HEK293 (cell line): ENCODE results near the gene DNAJC7.
A peak's percentile ranks its signal among the peaks of the same experiment; 100 is the strongest.

Experiments used
- AEBP2 ChIP-seq: fragments of 450-650 bp; formaldehyde crosslinking; IDR thresholded peaks from 2 replicates; pipeline ENCODE4 v1.5.1; 2016; ENCODE audit warnings: missing biosample characterization, missing genetic modification characterization, borderline replicate concordance
- HIC1 ChIP-seq: fragments of 450-650 bp; formaldehyde crosslinking; IDR thresholded peaks from 2 replicates; pipeline ENCODE4 v1.5.1; 2016; ENCODE audit warnings: missing biosample characterization, missing genetic modification characterization
- KLF8 ChIP-seq: fragments of 450-650 bp; formaldehyde crosslinking; IDR thresholded peaks from 2 replicates; pipeline ENCODE4 v1.5.1; 2016; ENCODE audit warnings: missing biosample characterization, missing genetic modification characterization
- OVOL3 ChIP-seq: fragments of 450-650 bp; formaldehyde crosslinking; IDR thresholded peaks from 2 replicates; pipeline ENCODE4 v1.5.1; 2016; ENCODE audit warnings: missing biosample characterization, missing genetic modification characterization
- SP2 ChIP-seq: fragments of 450-650 bp; formaldehyde crosslinking; IDR thresholded peaks from 2 replicates; pipeline ENCODE4 v1.5.1; 2016; ENCODE audit warnings: missing biosample characterization, missing genetic modification characterization
- TCF7L2 ChIP-seq: IDR thresholded peaks from 2 replicates; pipeline ENCODE4 v1.6.1; 2011; ENCODE audit warnings: low read depth, mild to moderate bottlenecking, inconsistent platforms, low read length, moderate library complexity, borderline replicate concordance
- TSHZ1 ChIP-seq: fragments of 450-650 bp; formaldehyde crosslinking; IDR thresholded peaks from 2 replicates; pipeline ENCODE4 v1.5.1; 2016; ENCODE audit warnings: missing biosample characterization, missing genetic modification characterization, borderline replicate concordance
- ZBTB20 ChIP-seq: fragments of 450-650 bp; formaldehyde crosslinking; IDR thresholded peaks from 2 replicates; pipeline ENCODE4 v1.5.1; 2016; ENCODE audit warnings: missing biosample characterization, missing genetic modification characterization
- ZBTB7A ChIP-seq: fragments of 450-650 bp; formaldehyde crosslinking; IDR thresholded peaks from 2 replicates; pipeline ENCODE4 v1.5.1; 2016; ENCODE audit warnings: low read depth, missing biosample characterization, missing genetic modification characterization
- ZNF140 ChIP-seq: fragments of 450-650 bp; formaldehyde crosslinking; IDR thresholded peaks from 2 replicates; pipeline ENCODE4 v1.5.1; 2016; ENCODE audit warnings: missing biosample characterization, missing genetic modification characterization
- ZNF157 ChIP-seq: fragments of 450-650 bp; formaldehyde crosslinking; IDR thresholded peaks from 2 replicates; pipeline ENCODE4 v1.5.1; 2016; ENCODE audit warnings: missing biosample characterization, missing genetic modification characterization
- ZNF223 ChIP-seq: fragments of 450-650 bp; formaldehyde crosslinking; IDR thresholded peaks from 2 replicates; pipeline ENCODE4 v1.5.1; 2016; ENCODE audit warnings: missing biosample characterization, missing genetic modification characterization
- ZNF274 ChIP-seq, 2 experiments: fragments of 200-500 bp in 1 of 2; fragments of 450-650 bp in 1 of 2; sonication (Bioruptor generic) in 1 of 2; formaldehyde crosslinking in 1 of 2; IDR thresholded peaks; 2 replicates each; pipeline versions ENCODE4 v1.5.1 to v1.6.1; 2014 to 2016; ENCODE audit warnings: borderline replicate concordance in 1 of 2, inconsistent platforms in 1 of 2, low read length in 1 of 2, missing biosample characterization in 1 of 2, missing genetic modification characterization in 1 of 2
- ZNF335 ChIP-seq: fragments of 450-650 bp; formaldehyde crosslinking; conservative IDR thresholded peaks from 2 replicates; pipeline ENCODE4 v1.5.1; 2016; ENCODE audit warnings: missing biosample characterization, missing genetic modification characterization
- ZNF394 ChIP-seq: fragments of 450-650 bp; formaldehyde crosslinking; IDR thresholded peaks from 2 replicates; pipeline ENCODE4 v1.5.1; 2016; ENCODE audit warnings: missing biosample characterization, missing genetic modification characterization, mild to moderate bottlenecking, moderate library complexity, borderline replicate concordance
- ZNF449 ChIP-seq: fragments of 450-650 bp; formaldehyde crosslinking; IDR thresholded peaks from 2 replicates; pipeline ENCODE4 v1.5.1; 2017; ENCODE audit warnings: missing biosample characterization, mild to moderate bottlenecking, missing genetic modification characterization, moderate library complexity
- ZNF473 ChIP-seq: fragments of 450-650 bp; formaldehyde crosslinking; IDR thresholded peaks from 2 replicates; pipeline ENCODE4 v1.5.1; 2017; ENCODE audit warnings: missing biosample characterization, missing genetic modification characterization
- ZNF48 ChIP-seq: fragments of 450-650 bp; formaldehyde crosslinking; IDR thresholded peaks from 2 replicates; pipeline ENCODE4 v1.5.1; 2016; ENCODE audit warnings: missing biosample characterization, missing genetic modification characterization
- ZNF510 ChIP-seq: fragments of 450-650 bp; formaldehyde crosslinking; IDR thresholded peaks from 2 replicates; pipeline ENCODE4 v1.5.1; 2018; ENCODE audit warnings: mild to moderate bottlenecking, missing genetic modification characterization, missing biosample characterization; ENCODE audit not compliant: insufficient replicate concordance
- ZNF513 ChIP-seq: fragments of 450-650 bp; IDR thresholded peaks from 2 replicates; pipeline ENCODE4 v1.5.1; 2018; ENCODE audit warnings: missing biosample characterization, missing genetic modification characterization
- ZNF561 ChIP-seq: fragments of 450-650 bp; IDR thresholded peaks from 2 replicates; pipeline ENCODE4 v1.5.1; 2018; ENCODE audit warnings: missing biosample characterization, missing genetic modification characterization, borderline replicate concordance
- ZNF629 ChIP-seq: fragments of 450-650 bp; formaldehyde crosslinking; IDR thresholded peaks from 2 replicates; pipeline ENCODE4 v1.5.1; 2017; ENCODE audit warnings: missing biosample characterization, missing genetic modification characterization
- ZNF701 ChIP-seq: fragments of 450-650 bp; formaldehyde crosslinking; IDR thresholded peaks from 2 replicates; pipeline ENCODE4 v1.5.1; 2016; ENCODE audit warnings: missing biosample characterization, missing genetic modification characterization
- ZNF776 ChIP-seq: fragments of 450-650 bp; formaldehyde crosslinking; IDR thresholded peaks from 2 replicates; pipeline ENCODE4 v1.5.0; 2017; ENCODE audit warnings: missing biosample characterization, missing genetic modification characterization, borderline replicate concordance
- ZNF785 ChIP-seq: fragments of 450-650 bp; formaldehyde crosslinking; IDR thresholded peaks from 2 replicates; pipeline ENCODE4 v1.5.1; 2016; ENCODE audit warnings: missing biosample characterization, missing genetic modification characterization
- TF ChIP-seq, protein P1 (sequence below): fragments of 450-650 bp; formaldehyde crosslinking; IDR thresholded peaks from 2 replicates; pipeline ENCODE4 v1.5.1; 2016; ENCODE audit warnings: missing biosample characterization, missing genetic modification characterization
- TF ChIP-seq, protein P2 (sequence below): fragments of 450-650 bp; formaldehyde crosslinking; IDR thresholded peaks from 2 replicates; pipeline ENCODE4 v1.5.1; 2016; ENCODE audit warnings: missing biosample characterization, missing genetic modification characterization

Gene DNAJC7

DNA sequence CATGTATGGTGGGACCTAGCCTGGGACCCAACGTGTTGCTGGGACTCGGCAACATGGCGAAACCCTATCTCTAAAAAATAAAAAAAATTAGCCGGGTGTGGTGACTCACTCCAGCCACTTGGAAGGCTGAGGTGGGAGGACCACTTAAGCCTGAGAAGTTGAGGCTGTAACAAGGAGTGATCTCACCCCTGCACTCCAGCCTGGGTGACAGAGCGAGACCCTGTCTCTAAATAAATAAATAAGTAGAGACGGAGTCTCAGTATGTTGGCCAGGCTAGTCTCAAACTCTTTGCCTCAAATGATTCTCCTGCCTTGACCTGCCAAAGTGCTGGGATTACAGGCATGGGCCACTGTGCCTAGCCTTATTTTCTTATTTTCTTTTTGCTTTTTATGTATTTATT is 60.7 kb downstream of the DNAJC7 start (continued):
- TF ChIP-seq TSHZ1 (tag by site-specific recombination), result no peak
- TF ChIP-seq ZNF701 (tag by site-specific recombination), result no peak
- no peak for TF ChIP-seq ZNF223 (tag by site-specific recombination)
- no peak for TF ChIP-seq ZBTB20 (tag by site-specific recombination)
- no peak for TF ChIP-seq ZNF785
- TF ChIP-seq, protein P1, sequence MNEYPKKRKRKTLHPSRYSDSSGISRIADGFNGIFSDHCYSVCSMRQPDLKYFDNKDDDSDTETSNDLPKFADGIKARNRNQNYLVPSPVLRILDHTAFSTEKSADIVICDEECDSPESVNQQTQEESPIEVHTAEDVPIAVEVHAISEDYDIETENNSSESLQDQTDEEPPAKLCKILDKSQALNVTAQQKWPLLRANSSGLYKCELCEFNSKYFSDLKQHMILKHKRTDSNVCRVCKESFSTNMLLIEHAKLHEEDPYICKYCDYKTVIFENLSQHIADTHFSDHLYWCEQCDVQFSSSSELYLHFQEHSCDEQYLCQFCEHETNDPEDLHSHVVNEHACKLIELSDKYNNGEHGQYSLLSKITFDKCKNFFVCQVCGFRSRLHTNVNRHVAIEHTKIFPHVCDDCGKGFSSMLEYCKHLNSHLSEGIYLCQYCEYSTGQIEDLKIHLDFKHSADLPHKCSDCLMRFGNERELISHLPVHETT (tag by site-specific recombination), result peak; percentile 62; the same call in 1 of the 2 replicates
- no peak for TF ChIP-seq ZNF561 (tag by site-specific recombination)
- TF ChIP-seq ZNF473 (tag by site-specific recombination), result no peak
- no peak for TF ChIP-seq ZNF157 (tag by site-specific recombination)
- TF ChIP-seq ZNF48 (tag by site-specific recombination), result no peak
- no peak for TF ChIP-seq ZNF394 (tag by site-specific recombination)
- no peak for TF ChIP-seq KLF8
- TF ChIP-seq ZBTB7A (tag by site-specific recombination), result no peak
- TF ChIP-seq AEBP2 (tag by site-specific recombination), result no peak
- peak; percentile 74 for TF ChIP-seq ZNF629 (tag by site-specific recombination)
- no peak for TF ChIP-seq ZNF449
- TF ChIP-seq, protein P2, sequence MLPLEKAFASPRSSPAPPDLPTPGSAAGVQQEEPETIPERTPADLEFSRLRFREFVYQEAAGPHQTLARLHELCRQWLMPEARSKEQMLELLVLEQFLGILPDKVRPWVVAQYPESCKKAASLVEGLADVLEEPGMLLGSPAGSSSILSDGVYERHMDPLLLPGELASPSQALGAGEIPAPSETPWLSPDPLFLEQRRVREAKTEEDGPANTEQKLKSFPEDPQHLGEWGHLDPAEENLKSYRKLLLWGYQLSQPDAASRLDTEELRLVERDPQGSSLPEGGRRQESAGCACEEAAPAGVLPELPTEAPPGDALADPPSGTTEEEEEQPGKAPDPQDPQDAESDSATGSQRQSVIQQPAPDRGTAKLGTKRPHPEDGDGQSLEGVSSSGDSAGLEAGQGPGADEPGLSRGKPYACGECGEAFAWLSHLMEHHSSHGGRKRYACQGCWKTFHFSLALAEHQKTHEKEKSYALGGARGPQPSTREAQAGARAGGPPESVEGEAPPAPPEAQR, result no peak
- no peak for TF ChIP-seq SP2
- no peak for TF ChIP-seq ZNF510 (tag by site-specific recombination)
- no peak for TF ChIP-seq ZNF513 (tag by site-specific recombination)
- no peak for TF ChIP-seq OVOL3 (tag by site-specific recombination)
- TF ChIP-seq TCF7L2, result no peak
- no peak for TF ChIP-seq ZNF274 (IDR thresholded peaks at IDR 0.05; ENCODE audit: low read length)
- TF ChIP-seq ZNF274 (tag by site-specific recombination; IDR thresholded peaks at IDR 0.05; ENCODE audit: borderline replicate concordance), result no peak
- TF ChIP-seq ZNF335 (tag by site-specific recombination), result peak; percentile 25; the same call in 1 of the 2 replicates
- 0 out of 2 replicates have a peak, but pooled peaks have one; percentile 45 for TF ChIP-seq HIC1 (tag by site-specific recombination)
- no peak for TF ChIP-seq ZNF776 (tag by site-specific recombination)
- TF ChIP-seq ZNF140 (tag by site-specific recombination), result no peak
